Measurements from ENCODE around the gene PPME1. TPM values are rescaled to one million over a fixed set of nuclear protein-coding genes. Genes with fewer than 3 reads are reported as not detected.

The PPME1 gene
- polyA plus RNA-seq, 3 donors, result 5.2 to 12.2 (median 8.9) TPM

DNA sequence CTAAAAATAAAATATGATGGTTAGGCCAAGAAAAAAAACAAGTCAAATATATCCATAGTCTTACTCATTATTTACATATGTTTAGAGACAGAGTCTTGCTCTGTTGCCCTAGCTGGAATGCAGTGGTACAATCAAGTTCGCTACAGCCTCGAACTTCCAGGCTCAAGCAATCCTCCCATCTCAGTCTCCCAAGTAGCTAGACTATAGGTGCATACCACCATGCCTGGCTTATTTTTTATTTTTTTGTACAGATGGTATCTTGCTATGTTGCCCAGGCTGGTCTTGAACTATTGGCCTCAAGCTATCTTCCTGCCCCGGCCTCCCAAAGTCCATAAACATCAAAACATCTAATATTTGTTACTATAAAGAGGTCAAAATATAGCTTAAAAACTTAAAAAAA, 36.4 kb upstream of the PPME1 start:
- Histone ChIP-seq H3K9me3 (replicated peaks in 1 of 2; ENCODE audit: control insufficient read depth in 1 of 2, insufficient read depth in 1 of 2, low read length in 2 of 2) (no peaks in the 10 kb centered on the region), H3K79me2 (ENCODE audit: insufficient read depth, low read length) (no peaks in the 10 kb centered on the region), H3K4me3 (replicated peaks in 1 of 3; ENCODE audit: low read depth in 2 of 3, low read length in 3 of 3) (no peak overlapping the region), H4K20me1 (ENCODE audit: insufficient read depth, low read length) (no peaks in the 10 kb centered on the region), H3K27ac (ENCODE audit: low read depth in 1 of 2, low read length in 2 of 2) (no peak overlapping the region), H3K27me3 (ENCODE audit: control insufficient read depth in 2 of 2, insufficient read depth in 2 of 2, low read length in 2 of 2) (no peaks in the 10 kb centered on the region), H3K4me2 (replicated peaks; ENCODE audit: extremely low read depth, low read length, poor library complexity, severe bottlenecking) (no peak overlapping the region), H3K4me1 (ENCODE audit: control insufficient read depth in 1 of 2, insufficient read depth in 2 of 2, low read length in 2 of 2) (no peaks in the 10 kb centered on the region), H3K9ac (ENCODE audit: insufficient read depth, low read length, poor library complexity, severe bottlenecking) (no peak overlapping the region), H2AFZ (ENCODE audit: insufficient read depth, low read depth, low read length, poor library complexity, severe bottlenecking) (no peak overlapping the region), H3K36me3 (replicated peaks in 1 of 2; ENCODE audit: control insufficient read depth in 1 of 2, insufficient read depth in 2 of 2, low read length in 2 of 2) (peaks cover 32 to 83% of the 10 kb centered on the region in 2 donors)
- Mint-ChIP-seq H3K9me3 (peaks cover 0 to 5% (median 3%) of the 10 kb centered on the region in 7 donors), H3K36me3 (peaks cover 58 to 79% of the 10 kb centered on the region in 2 donors), H3K27ac (no peak overlapping the region), H3K4me3 (no peak overlapping the region), H3K27me3 (ENCODE audit: low read depth in 3 of 3) (no peaks in the 10 kb centered on the region), H3K4me1 (no peaks in the 10 kb centered on the region)
- no peak for DNase-seq
- intact Hi-C loops (cut with micrococcal nuclease), result no loop called here
- TF ChIP-seq, protein P1, sequence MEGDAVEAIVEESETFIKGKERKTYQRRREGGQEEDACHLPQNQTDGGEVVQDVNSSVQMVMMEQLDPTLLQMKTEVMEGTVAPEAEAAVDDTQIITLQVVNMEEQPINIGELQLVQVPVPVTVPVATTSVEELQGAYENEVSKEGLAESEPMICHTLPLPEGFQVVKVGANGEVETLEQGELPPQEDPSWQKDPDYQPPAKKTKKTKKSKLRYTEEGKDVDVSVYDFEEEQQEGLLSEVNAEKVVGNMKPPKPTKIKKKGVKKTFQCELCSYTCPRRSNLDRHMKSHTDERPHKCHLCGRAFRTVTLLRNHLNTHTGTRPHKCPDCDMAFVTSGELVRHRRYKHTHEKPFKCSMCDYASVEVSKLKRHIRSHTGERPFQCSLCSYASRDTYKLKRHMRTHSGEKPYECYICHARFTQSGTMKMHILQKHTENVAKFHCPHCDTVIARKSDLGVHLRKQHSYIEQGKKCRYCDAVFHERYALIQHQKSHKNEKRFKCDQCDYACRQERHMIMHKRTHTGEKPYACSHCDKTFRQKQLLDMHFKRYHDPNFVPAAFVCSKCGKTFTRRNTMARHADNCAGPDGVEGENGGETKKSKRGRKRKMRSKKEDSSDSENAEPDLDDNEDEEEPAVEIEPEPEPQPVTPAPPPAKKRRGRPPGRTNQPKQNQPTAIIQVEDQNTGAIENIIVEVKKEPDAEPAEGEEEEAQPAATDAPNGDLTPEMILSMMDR (IDR thresholded peaks at IDR 0.05), result no peak
- WGBS (ENCODE audit: insufficient coverage), result 100% methylated on average over 1 of the region's 3 CpGs

DNA sequence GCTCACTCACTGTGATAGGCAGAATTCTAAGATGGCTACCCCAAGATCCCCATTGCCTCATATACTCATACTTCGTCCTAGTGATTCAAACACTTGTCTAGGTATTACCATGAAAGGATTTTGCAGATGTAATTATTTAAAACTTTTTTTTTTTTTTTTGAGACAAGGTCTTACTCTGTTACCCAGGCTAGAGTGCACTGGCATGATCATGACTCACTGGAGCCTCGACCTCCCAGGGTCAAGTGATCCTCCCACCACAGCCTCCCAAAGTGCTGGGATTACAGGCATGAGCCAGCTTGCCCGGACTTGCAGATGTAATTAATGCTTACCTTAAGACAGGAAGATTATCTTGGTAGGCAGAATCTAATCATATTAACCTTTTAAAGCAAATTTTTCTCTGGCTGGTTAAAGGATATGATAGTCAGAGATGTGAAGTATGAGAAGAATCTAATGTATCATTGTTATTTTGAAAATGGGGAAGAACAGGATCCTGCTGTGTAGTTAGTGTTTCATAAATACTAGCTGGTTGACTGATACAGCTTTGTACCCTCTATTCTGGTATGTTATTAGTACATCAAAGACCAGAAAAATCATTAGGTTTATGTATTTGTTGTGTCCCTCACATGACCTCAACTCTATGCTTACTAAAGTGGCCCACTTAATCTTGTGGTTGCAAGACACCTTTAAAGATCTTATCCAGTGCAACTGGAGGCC, 35.8 kb upstream of the PPME1 start:
- peaks cover 58 to 73% of the 10 kb centered on the region in 2 donors for H3K36me3 Mint-ChIP-seq
- Histone ChIP-seq H3K4me3 (replicated peaks in 1 of 3; ENCODE audit: low read depth in 2 of 3, low read length in 3 of 3) (no peak overlapping the region), H3K9me3 (replicated peaks in 1 of 2; ENCODE audit: control insufficient read depth in 1 of 2, insufficient read depth in 1 of 2, low read length in 2 of 2) (no peaks in the 10 kb centered on the region), H3K4me1 (ENCODE audit: control insufficient read depth in 1 of 2, insufficient read depth in 2 of 2, low read length in 2 of 2) (no peaks in the 10 kb centered on the region), H3K9ac (ENCODE audit: insufficient read depth, low read length, poor library complexity, severe bottlenecking) (no peak overlapping the region), H3K27me3 (ENCODE audit: control insufficient read depth in 2 of 2, insufficient read depth in 2 of 2, low read length in 2 of 2) (no peaks in the 10 kb centered on the region), H4K20me1 (ENCODE audit: insufficient read depth, low read length) (no peaks in the 10 kb centered on the region), H3K4me2 (replicated peaks; ENCODE audit: extremely low read depth, low read length, poor library complexity, severe bottlenecking) (no peak overlapping the region), H3K36me3 (replicated peaks in 1 of 2; ENCODE audit: control insufficient read depth in 1 of 2, insufficient read depth in 2 of 2, low read length in 2 of 2) (peaks cover 32 to 83% of the 10 kb centered on the region in 2 donors), H3K79me2 (ENCODE audit: insufficient read depth, low read length) (no peaks in the 10 kb centered on the region), H3K27ac (ENCODE audit: low read depth in 1 of 2, low read length in 2 of 2) (no peak overlapping the region), H2AFZ (ENCODE audit: insufficient read depth, low read depth, low read length, poor library complexity, severe bottlenecking) (no peak overlapping the region)
- no peaks in the 10 kb centered on the region for H3K27me3 Mint-ChIP-seq (ENCODE audit: low read depth in 3 of 3)
- H3K4me3 Mint-ChIP-seq, result no peak overlapping the region
- H3K9me3 Mint-ChIP-seq, result peaks cover 0 to 2% (median 0%) of the 10 kb centered on the region in 7 donors
- no peaks in the 10 kb centered on the region for H3K4me1 Mint-ChIP-seq
- no CpG with 5 or more reads among the region's 3 CpGs for WGBS (ENCODE audit: insufficient coverage)
- intact Hi-C loops (cut with micrococcal nuclease), result no loop called here
- H3K27ac Mint-ChIP-seq, result no peak overlapping the region
- DNase-seq, result no peak
- TF ChIP-seq, protein P1 (IDR thresholded peaks at IDR 0.05), result no peak

Measured in CD14-positive monocyte (primary cell).